Vagina (tissue), 2 donors: ENCODE data around the gene PRAC2.

ENCODE experiments used
- CTCF ChIP-seq, 3 experiments: fragments of 450-650 bp in 2 of 3; fragments of 200-600 bp in 1 of 3; sonication (generic) in 1 of 3; IDR thresholded peaks; one replicate each; pipeline ENCODE4 v1.5.1; 2017 to 2019; ENCODE audit warnings: antibody characterized with exemption in 3 of 3, mild to moderate bottlenecking in 2 of 3, moderate library complexity in 2 of 3
- POLR2A ChIP-seq, 2 donors: fragments of 450-650 bp; IDR thresholded peaks; one replicate each; pipeline ENCODE4 v1.6.1; 2017; ENCODE audit warnings: antibody characterized with exemption in 2 of 2, mild to moderate bottlenecking in 2 of 2, moderate library complexity in 2 of 2

- TF ChIP-seq CTCF (IDR thresholded peaks at IDR 0.05) (no peak), POLR2A (IDR thresholded peaks at IDR 0.05) (no peak)
Observed at GRCh38 chr17:48738424-48738802, 15.4 kb downstream of the PRAC2 start.
